Superior temporal gyrus (tissue), 1 donor: Measurements from ENCODE around the gene MTRF1.
A peak's percentile ranks its signal among the peaks of the same experiment; 100 is the strongest.

ENCODE experiments used
- DNase-seq: peaks from one replicate; pipeline ENCODE4 v3.0.0-alpha.2; 2016; ENCODE audit errors: extremely low spot score

The MTRF1 gene

GRCh38 chr13:41263261-41263971 lies at the start of gene MTRF1:
TSS of gene MTRF1 (minus strand) at chr13:41263576. CDS start at chr13:41260907, 2,669 bp downstream.
- DNase-seq: peak; percentile 98

- DNase-seq: no peak
These were observed 49.7 kb upstream of the MTRF1 start for GRCh38 chr13:41313117-41313516.

DNA sequence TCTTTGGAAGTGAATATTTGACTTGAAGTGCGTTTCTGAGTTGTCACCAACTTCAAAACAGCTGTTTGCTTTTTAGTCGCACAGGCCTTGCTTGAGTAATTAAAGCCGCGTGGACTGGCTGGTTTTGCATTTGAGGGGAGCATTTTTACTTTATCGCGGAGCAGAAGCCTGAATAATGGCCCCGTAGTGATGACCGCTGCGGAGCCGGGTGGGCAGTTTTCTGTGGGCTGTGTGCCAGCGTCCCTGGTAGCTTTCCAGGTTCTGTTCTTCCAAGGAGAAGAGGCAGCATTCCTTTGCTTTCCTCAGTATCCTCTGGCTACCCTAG lies 48.8 kb upstream of the MTRF1 start:
- no peak for DNase-seq

GRCh38 chr13:41311406-41312175 lies 48.2 kb upstream of the MTRF1 start:
- peak; percentile 61 for DNase-seq

DNA sequence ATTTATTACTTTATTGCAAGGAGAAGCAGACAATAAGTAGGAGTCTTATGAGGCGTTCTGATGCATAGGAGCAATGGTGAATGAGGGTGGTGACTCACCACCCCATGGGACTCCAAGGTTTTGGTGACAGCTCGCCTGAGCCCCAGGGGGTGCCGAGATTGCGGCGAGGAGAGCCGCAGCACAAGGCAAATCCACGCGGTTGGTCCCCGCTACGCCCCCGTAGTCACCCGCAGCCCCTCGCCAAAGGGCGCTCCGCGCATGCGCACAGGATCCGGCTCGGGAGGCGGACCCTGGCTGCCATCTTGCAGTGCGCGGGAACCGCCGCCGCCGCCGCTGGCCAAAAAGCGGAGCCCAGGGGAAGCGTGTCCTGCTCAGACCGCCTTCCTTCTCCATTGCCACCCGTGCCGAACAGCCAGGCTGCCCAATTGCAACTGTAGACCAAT lies 47.6 kb upstream of the MTRF1 start, which contains the start of gene NAA16:
NAA16 (plus strand) TSS at position 305 of the 443 bp plus-strand sequence. CDS start 262 bp downstream, outside the sequence.
- peak; percentile 95 for DNase-seq

GRCh38 chr13:41307884-41308640 lies 44.7 kb upstream of the MTRF1 start:
- DNase-seq: no peak

- DNase-seq: no peak
These were observed 43.1 kb upstream of the MTRF1 start for GRCh38 chr13:41306271-41307145.

GRCh38 chr13:41304551-41304950 lies 41.2 kb upstream of the MTRF1 start:
- DNase-seq: no peak

DNA sequence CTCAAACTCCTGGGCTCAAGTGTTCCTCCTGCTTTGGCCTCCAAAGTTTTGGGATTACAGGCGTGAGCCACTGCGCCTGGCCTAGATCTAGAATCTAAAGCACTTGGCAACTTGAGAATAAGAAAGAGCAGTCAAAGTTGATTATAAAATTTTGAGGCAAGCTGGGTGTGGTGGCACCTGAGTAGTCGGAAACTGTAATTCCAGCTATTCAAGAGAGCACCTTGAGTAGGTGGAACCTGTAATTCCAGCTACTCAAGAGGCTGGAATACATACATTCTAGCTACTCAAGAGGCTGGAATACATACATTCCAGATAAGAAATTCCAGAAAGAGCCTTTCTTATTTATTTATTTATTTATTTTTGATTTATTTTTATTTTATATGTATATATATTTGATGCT lies 39.4 kb upstream of the MTRF1 start:
- DNase-seq: no peak

- no peak for DNase-seq
These were observed 36.1 kb upstream of the MTRF1 start for GRCh38 chr13:41299316-41300094.

GRCh38 chr13:41296879-41297646 lies 33.7 kb upstream of the MTRF1 start:
- DNase-seq: no peak

DNA sequence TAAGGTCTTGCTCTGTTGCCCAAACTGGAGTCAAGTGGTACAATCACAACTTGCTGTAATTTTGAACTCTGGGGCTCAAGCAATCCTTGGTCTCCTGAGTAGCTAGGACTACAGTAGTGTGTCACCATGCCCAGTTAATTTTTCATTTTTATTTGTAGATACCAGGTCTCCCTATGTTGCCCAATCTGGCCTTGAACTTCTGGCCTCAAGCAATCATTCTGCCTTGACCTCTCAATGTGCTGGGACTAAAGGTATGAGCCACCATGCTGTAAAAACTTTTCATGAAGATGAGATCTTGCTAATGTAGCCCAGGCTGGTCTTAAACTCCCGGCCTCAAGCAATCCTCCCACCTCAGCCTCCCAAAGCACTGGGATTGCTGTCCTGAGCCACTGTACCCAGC lies 32.6 kb upstream of the MTRF1 start:
- DNase-seq: no peak

GRCh38 chr13:41294914-41295313 lies 31.5 kb upstream of the MTRF1 start:
- no peak for DNase-seq

- no peak for DNase-seq
These were observed 29.9 kb upstream of the MTRF1 start for GRCh38 chr13:41293272-41293671.

DNA sequence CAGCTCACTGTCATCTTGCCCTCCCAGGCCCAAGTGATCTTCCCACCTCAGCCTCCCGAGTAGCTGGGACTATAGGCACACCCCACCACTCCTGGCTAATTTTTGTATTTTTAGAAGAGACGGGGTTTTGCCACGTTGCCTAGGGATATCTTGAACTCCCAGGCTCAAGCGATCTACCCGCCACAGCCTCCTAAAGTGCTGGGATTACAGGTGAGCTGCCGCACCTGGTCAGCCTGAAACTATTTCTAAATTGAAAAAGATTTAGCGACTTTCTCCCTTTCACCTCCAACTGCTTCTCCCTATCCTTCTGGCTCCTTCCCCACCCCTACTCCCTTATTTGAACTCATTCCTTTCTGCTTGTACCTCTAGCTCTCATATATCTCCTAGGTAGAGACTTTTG lies 27.9 kb upstream of the MTRF1 start:
- DNase-seq: no peak

- DNase-seq: no peak
These were observed 26.1 kb upstream of the MTRF1 start for GRCh38 chr13:41289463-41289881.

GRCh38 chr13:41286370-41286769 lies 23.0 kb upstream of the MTRF1 start:
- no peak for DNase-seq

GRCh38 chr13:41284512-41285288 lies 21.3 kb upstream of the MTRF1 start:
- DNase-seq: no peak

GRCh38 chr13:41282129-41282571 lies 18.8 kb upstream of the MTRF1 start:
- DNase-seq: no peak
